ENCODE measurements around the gene MIF.
"Not testable (repeated sequence)": the region's sequence is repeated elsewhere in the genome, so short reads cannot be mapped to it uniquely, and the experiment has no call there.

The MIF gene

DNA sequence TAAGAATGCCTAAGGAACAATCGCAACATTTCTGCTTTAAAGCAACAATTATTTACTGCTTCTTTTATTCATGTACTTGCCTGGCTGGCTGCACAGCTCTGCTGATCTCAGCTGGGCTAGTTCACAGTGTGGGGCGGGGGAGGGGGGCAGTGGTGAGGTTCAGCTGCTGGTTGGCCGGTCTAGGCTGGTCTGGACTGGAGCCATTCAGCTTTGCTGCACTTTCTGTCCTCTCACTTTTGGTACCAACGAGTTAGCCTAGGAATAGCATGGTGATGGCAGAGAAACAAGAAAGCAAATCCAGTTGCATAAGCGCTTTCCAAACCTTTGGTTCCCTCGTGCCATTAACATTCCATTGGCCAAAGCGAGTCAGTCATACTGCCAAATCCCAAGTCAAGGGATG, 16.0 kb upstream of the MIF start:
- DNase-seq: no peak

DNA sequence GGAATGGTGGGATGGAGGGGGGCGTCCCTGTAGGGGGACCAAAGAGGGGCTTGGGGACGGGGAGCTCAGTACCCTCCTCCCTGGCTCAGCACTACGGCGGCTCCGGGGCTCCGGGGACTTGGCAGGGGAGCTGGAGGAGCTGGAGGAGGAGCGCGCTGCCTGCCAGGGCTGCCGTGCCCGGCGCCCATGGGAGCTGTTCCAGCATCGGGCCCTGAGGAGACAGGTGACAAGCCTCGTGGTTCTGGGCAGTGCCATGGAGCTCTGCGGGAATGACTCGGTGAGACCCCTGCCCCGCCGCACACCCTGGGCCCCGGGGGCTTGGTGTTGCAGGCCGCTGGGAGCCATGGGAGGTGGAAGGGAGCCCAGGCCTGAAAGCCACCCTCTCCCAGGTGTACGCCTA, 11.8 kb upstream of the MIF start:
- DNase-seq: no peak

DNA sequence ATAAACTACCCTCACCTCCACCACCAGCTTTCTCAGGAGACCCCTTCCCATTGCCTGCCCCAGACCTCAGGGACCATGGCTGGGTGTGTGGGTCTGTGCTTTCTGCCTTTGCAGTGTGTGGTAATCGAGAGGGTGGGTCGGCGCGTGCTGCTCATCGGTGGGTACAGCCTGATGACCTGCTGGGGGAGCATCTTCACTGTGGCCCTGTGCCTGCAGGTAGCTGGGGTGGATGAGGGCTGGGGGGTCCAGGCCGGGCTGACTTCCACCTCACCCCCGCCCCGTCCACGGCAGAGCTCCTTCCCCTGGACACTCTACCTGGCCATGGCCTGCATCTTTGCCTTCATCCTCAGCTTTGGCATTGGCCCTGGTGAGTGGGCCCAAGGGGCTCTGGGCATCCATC, 10.5 kb upstream of the MIF start:
- no peak for DNase-seq

GRCh38 chr22:23884140-23884539, 10.0 kb upstream of the MIF start:
- no peak for DNase-seq

GRCh38 chr22:23888615-23889401, 5.4 kb upstream of the MIF start:
- DNase-seq: no peak

DNA sequence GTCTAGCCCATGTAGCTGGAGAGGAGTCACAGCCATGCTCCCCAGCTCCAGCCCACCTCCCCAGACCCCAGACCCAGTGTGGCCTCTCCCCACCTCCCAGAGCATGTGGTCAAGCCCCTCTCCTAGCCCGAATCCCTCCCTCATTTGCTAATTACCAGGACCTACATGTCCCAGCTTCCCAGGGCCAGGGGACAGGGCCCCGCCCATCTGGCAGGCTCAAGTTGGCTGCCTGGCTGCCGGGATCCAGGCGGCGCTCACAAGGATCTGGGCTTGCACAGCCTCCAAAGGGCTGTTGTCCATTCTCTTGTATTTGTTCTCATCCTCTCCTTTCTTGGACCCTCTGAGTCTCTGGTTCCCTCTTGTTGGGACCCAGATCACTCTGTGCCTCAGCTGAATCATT, 4.6 kb upstream of the MIF start:
- no peak for DNase-seq

- DNase-seq: no peak
Observed at GRCh38 chr22:23891726-23892125, 2.5 kb upstream of the MIF start.

DNA sequence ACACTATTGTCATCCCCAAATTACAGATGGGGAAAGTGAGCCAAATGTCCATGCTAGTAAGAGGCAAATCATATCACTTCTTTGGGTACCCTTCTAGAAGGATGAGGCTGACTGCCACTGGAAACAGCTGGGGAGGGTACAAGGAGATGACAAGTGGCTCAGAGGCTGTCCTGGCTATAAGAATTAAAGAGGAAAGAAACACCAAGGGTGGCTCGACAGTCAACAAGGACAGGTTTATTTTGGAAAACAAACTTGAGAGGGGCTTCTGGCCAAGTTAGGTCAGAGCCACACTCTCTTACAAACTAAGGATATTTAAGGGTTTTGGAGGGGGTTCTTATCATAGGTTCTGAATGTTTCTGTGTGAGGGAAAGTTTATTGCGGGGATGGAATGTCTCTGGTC, 2.1 kb upstream of the MIF start:
- DNase-seq: no peak

DNA sequence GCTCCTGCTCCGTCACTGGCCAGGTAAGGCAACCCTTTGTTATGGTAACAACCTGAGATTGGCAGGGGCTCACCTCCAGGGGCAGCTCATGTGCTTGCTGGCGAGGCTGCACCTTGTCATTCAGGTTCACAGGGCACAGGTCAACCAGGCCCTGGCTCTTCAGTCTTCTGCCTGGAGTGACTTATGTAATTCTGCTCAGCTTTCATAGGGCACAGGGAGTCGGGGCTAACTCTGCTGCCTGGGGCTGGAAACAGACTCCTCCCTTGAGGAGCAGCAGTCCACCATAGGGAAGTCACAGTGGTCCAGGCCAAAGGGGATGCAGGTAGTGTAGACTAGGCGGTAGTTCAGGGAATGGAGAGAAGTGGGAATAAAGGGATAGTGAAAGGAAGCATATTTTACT, 1.5 kb upstream of the MIF start:
- no peak for DNase-seq

DNA sequence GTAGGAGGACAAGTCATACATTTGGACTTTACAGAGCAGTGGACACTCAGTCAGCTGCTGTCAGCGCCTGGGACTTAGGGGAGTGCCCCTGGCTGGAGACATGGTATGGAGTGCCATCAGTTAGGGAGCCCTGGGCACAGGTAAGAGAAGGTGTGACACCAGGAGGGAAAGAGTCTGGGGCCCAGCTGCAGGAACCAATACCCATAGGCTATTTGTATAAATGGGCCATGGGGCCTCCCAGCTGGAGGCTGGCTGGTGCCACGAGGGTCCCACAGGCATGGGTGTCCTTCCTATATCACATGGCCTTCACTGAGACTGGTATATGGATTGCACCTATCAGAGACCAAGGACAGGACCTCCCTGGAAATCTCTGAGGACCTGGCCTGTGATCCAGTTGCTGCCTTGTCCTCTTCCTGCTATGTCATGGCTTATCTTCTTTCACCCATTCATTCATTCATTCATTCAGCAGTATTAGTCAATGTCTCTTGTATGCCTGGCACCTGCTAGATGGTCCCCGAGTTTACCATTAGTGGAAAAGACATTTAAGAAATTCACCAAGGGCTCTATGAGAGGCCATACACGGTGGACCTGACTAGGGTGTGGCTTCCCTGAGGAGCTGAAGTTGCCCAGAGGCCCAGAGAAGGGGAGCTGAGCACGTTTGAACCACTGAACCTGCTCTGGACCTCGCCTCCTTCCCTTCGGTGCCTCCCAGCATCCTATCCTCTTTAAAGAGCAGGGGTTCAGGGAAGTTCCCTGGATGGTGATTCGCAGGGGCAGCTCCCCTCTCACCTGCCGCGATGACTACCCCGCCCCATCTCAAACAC, 850 bp upstream of the MIF start:
- no peak for DNase-seq

DNA sequence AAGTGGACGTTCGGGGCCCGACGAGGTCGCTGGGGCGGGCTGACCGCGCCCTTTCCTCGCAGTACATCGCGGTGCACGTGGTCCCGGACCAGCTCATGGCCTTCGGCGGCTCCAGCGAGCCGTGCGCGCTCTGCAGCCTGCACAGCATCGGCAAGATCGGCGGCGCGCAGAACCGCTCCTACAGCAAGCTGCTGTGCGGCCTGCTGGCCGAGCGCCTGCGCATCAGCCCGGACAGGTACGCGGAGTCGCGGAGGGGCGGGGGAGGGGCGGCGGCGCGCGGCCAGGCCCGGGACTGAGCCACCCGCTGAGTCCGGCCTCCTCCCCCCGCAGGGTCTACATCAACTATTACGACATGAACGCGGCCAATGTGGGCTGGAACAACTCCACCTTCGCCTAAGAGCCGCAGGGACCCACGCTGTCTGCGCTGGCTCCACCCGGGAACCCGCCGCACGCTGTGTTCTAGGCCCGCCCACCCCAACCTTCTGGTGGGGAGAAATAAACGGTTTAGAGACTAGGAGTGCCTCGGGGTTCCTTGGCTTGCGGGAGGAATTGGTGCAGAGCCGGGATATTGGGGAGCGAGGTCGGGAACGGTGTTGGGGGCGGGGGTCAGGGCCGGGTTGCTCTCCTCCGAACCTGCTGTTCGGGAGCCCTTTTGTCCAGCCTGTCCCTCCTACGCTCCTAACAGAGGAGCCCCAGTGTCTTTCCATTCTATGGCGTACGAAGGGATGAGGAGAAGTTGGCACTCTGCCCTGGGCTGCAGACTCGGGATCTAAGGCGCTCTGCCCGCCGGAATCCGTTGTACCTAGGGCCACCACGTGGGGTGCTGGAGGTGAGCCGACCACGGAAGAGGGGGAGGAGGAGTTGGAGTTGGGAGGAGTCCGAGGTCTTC, 771 bp downstream of the MIF start:
- peak; percentile 54 for DNase-seq

DNA sequence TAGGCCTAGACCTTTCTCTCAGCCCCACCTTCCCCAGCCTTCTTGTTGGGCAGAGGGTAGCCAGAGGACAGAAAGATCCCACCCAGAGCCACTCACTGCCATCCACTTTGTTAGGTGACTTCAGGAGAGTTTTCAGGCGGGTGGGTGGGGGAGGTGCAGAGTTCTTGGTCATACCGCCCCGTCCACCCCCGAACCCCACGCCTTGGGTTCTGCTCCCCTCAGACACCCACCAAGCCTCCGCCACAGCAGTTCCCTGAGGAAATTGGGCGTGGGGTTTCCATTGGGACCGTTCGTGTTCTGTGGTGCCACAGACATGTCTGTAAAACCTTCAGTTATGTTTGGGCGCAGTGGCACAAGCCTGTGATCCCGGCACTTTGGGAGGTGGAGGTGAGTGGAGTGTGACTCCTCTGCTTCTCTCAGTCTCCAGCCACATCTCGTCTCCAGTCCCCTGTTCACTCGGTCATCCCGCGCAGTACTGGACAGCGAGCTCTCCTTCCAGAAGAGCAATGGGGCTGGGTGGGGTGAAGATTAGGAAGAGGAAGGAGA, 1.5 kb downstream of the MIF start:
- DNase-seq: no peak

DNA sequence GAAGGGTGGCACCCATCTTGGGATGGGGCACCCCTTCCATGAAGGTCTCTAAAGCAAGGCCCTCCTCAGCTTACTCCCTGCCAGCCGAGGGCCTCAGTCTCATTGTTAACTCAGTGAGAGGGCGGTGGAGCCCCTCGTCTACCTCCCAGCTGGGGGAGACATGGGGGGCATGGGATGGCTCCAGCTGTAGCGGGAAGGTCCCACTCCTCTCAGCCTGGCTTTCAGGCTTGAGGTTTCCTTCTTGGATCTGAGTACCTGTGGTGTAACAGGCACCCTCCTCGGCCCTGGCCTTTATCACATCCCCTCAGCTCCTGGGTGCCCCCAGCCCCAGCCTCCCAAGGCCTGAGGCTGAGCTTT, 2.0 kb downstream of the MIF start:
- no peak for DNase-seq

- DNase-seq: no peak
Observed at GRCh38 chr22:23896523-23897186, 2.5 kb downstream of the MIF start.

GRCh38 chr22:23897320-23897719, 3.1 kb downstream of the MIF start:
- no peak for DNase-seq

- no peak for DNase-seq
Observed at GRCh38 chr22:23898006-23898974, 4.1 kb downstream of the MIF start.

DNA sequence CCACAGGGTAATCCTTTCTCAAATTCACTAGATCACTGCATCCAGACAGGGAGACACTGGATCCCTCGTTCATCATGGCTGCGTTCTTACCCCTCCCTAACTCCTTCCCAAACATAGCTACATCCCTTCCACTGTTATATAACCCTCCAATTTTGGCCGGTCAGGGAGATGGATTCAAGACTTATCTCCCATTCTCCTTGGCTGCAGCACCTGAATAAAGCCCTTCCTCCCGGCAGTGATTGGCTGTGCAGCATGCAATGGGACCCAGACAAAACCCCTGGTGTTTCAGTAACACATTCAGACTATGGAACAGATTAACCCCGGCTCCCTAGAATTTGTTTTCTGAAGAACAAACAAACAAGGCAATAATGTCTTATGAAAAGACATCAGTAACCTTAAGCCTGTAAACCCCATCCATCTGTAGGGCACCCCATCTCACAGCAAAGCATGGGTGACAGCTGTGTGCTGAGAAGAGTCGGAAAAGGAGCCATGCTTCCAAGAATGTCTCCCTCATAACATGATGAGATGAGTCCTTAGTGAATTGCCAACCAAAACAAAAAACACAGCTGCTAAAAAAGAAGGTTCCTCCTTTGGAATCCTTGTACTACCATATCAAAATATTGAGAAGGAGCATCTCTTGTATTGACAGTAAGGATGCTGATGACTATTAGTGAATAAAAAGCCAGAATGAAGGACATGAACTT, 5.0 kb downstream of the MIF start:
- no peak for DNase-seq

GRCh38 chr22:23900227-23900626, 6.0 kb downstream of the MIF start:
- not testable (repeated sequence) for DNase-seq

DNA sequence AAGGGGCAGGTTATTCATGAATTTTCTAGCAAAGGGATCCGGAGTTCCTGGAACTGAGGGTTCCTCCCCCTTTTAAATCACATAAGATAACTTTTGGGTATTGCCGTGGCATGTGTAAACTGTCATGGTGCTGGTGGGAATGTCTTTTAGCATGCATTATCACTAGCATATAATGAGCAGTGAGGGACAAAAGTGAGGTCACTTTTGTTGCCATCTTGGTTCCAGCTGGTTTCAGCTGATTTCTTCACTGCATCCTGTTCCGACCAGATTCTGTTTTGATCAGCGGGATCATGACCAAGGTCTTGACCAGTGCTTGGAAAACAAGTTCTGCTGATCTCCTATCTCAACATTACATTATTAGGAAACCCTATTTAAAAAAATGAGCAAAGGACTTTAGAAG, 7.4 kb downstream of the MIF start:
- DNase-seq: no peak

DNA sequence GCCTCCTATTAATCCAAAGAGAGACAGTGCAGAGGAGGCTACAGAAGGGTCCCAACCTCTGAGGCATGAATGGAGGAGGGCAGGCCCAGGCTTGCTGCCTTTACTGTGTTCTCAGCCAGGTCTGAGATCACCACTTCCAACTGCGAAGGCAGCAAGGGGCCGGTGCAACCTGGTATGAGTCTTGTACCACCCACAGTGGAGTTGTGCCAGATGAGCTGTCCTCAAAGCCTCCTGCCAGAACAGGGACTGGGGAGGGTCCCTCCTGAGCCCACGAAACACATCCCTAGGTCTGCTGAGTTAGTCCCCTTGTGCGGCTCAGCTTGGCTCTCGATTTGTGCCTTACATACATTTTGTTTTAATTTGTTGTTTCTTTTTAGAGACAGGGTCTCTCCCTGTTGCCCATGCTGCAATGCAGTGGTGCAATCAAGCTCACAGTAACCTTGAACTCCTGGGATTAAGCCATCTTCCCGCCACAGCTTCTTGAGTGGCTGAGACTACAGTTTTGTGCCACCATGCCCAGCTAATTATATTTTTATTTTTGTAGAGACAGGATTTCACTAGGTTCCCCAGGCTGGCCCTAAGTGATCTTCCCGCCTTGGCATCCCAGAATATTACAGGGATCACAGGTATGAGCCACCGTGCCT, 9.3 kb downstream of the MIF start:
- DNase-seq: no peak

All from kidney glomerular epithelial cell (primary cell).